GM18519 (cell line): ENCODE results near the gene HOXD10.
A peak's percentile ranks its signal among the peaks of the same experiment; 100 is the strongest.

ENCODE experiments used
- ATAC-seq: cut with Tn5 transposase; IDR thresholded peaks from one replicate; pipeline ENCODE4 v1.9.1; 2021; ENCODE audit warnings: mild to moderate bottlenecking, moderate library complexity; ENCODE audit not compliant: unreplicated experiment, low FRiP score

Gene HOXD10

GRCh38 chr2:176132205-176133171, 15.9 kb downstream of the HOXD10 start:
- no peak for ATAC-seq

- ATAC-seq: no peak
These were observed 16.8 kb downstream of the HOXD10 start for GRCh38 chr2:176133389-176133788.

- ATAC-seq: no peak
These were observed 17.5 kb downstream of the HOXD10 start for GRCh38 chr2:176134035-176134434.

- ATAC-seq: no peak
These were observed 18.5 kb downstream of the HOXD10 start for GRCh38 chr2:176135035-176135440.

GRCh38 chr2:176136374-176137251, 20.0 kb downstream of the HOXD10 start:
- ATAC-seq: no peak

GRCh38 chr2:176137252-176137580, 20.6 kb downstream of the HOXD10 start:
- ATAC-seq: no peak

- no peak for ATAC-seq
These were observed 21.3 kb downstream of the HOXD10 start for GRCh38 chr2:176137906-176138305.

GRCh38 chr2:176138526-176138922, 21.9 kb downstream of the HOXD10 start:
- no peak for ATAC-seq

GRCh38 chr2:176138923-176139660, 22.5 kb downstream of the HOXD10 start:
- ATAC-seq: no peak

- no peak for ATAC-seq
These were observed 23.3 kb downstream of the HOXD10 start for GRCh38 chr2:176139661-176140512.

- peak; percentile 87 for ATAC-seq
These were observed 24.1 kb downstream of the HOXD10 start for GRCh38 chr2:176140513-176141317.

- no peak for ATAC-seq
These were observed 25.7 kb downstream of the HOXD10 start for GRCh38 chr2:176142281-176142680.

- no peak for ATAC-seq
These were observed 28.7 kb downstream of the HOXD10 start for GRCh38 chr2:176145085-176145969.

- no peak for ATAC-seq
These were observed 29.5 kb downstream of the HOXD10 start for GRCh38 chr2:176146101-176146500.

GRCh38 chr2:176146645-176147044, 30.1 kb downstream of the HOXD10 start:
- ATAC-seq: no peak

- ATAC-seq: no peak
These were observed 30.7 kb downstream of the HOXD10 start for GRCh38 chr2:176147210-176147799.

GRCh38 chr2:176147800-176148496, 31.4 kb downstream of the HOXD10 start:
- no peak for ATAC-seq
